ENCODE measurements around the gene TBXA2R.

The TBXA2R gene

DNA sequence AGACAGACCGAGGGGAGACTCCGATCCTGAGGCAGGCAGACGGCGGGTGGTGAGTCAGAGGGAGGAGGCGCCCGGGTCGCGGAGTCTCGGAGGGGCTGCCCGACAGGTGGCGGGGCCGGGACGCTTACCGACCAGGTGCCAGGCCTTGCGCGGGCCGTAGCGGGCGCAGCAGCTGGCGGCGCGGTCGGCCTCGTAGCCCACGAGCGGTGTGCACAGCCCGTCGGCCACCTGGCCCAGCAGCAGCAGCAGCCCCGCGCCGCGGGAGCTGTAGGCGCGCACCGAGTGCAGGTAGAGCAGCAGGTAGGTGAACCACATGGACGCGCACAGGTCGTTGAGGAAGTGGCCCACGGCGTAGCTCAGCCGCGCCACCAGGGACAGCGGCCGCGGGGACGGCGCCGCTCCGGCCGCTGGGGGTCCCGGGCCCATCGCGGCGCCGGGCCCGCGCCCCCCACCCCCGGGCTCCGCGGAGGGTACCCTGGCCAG is 49.7 kb downstream of the TBXA2R start:
- TF ChIP-seq, protein P1, sequence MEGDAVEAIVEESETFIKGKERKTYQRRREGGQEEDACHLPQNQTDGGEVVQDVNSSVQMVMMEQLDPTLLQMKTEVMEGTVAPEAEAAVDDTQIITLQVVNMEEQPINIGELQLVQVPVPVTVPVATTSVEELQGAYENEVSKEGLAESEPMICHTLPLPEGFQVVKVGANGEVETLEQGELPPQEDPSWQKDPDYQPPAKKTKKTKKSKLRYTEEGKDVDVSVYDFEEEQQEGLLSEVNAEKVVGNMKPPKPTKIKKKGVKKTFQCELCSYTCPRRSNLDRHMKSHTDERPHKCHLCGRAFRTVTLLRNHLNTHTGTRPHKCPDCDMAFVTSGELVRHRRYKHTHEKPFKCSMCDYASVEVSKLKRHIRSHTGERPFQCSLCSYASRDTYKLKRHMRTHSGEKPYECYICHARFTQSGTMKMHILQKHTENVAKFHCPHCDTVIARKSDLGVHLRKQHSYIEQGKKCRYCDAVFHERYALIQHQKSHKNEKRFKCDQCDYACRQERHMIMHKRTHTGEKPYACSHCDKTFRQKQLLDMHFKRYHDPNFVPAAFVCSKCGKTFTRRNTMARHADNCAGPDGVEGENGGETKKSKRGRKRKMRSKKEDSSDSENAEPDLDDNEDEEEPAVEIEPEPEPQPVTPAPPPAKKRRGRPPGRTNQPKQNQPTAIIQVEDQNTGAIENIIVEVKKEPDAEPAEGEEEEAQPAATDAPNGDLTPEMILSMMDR (conservative IDR thresholded peaks at IDR 0.05; ENCODE audit: low read depth, low read length): peak; percentile 10
- peak; percentile 47 for DNase-seq (ENCODE audit: low read depth)
- peak overlapping the region; percentile 88 for H3K4me3 ChIP-seq (ENCODE audit: low read depth, low read length)

DNA sequence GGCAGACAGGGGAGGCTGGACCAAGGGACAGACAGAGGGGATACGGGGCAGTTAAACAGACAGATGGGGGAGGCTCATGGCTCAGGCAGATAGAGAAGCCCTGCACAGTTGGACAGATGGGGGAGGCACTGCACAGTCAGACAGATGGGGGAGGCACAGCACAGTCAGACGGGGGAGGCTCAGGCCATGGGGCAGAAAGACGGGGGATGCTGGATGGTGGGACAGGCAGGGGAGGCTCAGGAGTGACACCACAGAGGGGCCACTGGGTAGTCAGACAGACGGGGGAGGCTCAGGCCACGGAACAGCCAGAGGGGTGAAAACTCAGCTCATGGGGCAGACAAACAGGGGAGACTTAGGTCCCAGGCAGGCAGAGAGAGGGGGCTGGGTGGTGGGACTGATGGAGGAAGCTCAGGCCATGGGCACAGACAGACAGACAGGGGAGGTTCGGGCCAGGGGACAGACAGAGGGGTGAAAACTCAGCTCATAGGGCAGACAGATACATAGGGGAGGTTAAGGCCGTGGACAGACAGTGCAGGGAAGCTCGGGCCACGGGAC is 50.2 kb downstream of the TBXA2R start:
- TF ChIP-seq, protein P1 (conservative IDR thresholded peaks at IDR 0.05; ENCODE audit: low read depth, low read length): no peak
- H3K4me3 ChIP-seq (ENCODE audit: low read depth, low read length): peak overlapping the region; percentile 88
- DNase-seq (ENCODE audit: low read depth): no peak

DNA sequence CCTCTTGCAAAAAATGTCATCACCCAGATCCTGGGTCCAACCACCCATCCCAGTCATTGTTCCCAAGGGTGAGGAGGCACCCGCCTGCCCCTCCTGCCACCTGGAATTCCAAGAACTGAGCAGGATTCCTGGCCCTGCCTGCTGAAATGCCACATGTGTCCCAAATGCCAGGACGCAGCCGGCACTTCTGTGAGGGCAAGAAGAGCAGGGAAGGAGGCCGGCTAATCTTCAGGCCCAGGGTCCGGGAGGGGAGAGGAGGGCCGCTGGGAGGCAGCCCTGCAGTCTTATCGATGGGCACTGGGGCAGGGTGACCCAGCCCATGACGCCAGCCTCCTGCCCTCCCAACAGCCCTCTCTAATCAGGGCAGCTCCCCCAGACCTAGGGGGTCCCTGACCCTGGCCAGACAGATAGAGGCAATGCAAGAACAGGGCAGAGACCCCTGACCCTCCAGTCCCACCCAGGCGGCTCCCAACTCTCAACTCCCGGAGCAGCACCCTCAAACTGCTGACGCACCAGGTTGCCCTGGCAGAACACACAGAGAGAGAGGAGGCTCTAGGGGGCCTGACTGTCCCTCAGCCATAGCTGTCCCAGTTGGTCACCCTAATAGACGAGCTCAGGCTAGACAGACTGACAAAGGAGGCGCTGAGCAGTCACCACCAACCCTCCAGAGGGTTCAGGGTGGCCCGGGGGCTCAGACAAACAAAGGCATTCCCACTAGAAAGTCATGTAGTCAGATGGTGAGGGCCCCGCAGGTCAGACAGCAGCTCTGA is 50.8 kb downstream of the TBXA2R start:
- H3K4me3 ChIP-seq (ENCODE audit: low read depth, low read length): peak overlapping the region; percentile 88
- TF ChIP-seq, protein P1 (conservative IDR thresholded peaks at IDR 0.05; ENCODE audit: low read depth, low read length): no peak
- no peak for DNase-seq (ENCODE audit: low read depth)

DNA sequence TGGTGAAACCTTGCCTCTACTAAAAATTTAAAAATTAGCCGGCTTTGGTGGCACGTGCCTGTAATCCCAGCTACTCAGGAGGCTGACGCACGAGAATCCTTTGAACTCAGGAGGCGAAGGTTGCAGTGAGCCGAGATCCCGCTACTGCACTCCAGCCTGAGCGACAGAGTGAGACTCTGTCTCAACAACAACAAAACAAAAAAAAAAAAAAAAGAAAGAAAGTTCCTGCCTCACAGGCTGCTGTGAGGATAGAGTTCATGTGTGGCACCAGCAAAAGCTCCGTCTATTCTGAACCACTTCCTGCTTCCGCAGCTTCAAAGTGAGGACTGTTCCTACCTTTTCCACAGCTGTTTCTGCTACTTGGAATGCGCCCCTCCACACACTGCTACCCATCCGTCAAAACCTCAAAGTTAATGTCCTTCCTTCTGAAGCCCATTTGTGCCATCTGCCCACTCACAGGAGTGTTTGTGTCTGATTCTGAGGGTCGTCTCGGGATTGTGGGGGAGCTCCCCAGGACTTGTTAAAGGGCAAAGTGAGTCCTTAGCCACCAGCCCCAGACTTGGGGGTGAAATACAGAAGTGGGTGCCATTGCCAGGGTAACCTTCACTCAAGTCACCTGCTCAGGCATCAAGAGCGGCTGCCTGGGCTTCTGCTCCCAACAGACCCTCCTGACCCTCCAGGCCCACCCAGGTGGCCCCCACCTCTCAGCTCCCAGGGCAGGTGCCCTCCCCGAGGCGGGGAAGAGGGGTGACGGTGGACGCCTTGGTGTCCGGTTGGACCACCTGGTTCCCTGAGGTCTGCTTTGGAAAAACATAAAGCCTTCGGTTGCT is 52.2 kb downstream of the TBXA2R start:
- H3K4me3 ChIP-seq (ENCODE audit: low read depth, low read length): no peak overlapping the region
- no peak for DNase-seq (ENCODE audit: low read depth)
- TF ChIP-seq, protein P1 (conservative IDR thresholded peaks at IDR 0.05; ENCODE audit: low read depth, low read length): no peak

DNA sequence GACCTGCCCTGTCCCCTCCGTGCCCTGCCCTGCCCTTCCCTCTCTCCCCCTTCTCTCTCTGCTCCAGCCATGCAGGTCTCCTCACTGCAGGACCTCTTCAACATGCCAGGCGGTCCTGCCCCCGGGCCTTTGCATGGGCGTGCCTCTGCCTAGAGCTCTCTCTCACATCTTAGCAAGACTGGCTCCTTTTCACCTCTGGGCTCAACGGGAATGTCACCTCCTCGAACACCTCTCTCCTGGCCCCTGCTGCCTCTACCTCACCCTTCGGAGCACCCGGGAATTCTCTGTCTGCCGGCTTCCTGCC is 54.9 kb downstream of the TBXA2R start:
- H3K4me3 ChIP-seq (ENCODE audit: low read depth, low read length): no peak overlapping the region
- TF ChIP-seq, protein P1 (conservative IDR thresholded peaks at IDR 0.05; ENCODE audit: low read depth, low read length): no peak
- no peak for DNase-seq (ENCODE audit: low read depth)

DNA sequence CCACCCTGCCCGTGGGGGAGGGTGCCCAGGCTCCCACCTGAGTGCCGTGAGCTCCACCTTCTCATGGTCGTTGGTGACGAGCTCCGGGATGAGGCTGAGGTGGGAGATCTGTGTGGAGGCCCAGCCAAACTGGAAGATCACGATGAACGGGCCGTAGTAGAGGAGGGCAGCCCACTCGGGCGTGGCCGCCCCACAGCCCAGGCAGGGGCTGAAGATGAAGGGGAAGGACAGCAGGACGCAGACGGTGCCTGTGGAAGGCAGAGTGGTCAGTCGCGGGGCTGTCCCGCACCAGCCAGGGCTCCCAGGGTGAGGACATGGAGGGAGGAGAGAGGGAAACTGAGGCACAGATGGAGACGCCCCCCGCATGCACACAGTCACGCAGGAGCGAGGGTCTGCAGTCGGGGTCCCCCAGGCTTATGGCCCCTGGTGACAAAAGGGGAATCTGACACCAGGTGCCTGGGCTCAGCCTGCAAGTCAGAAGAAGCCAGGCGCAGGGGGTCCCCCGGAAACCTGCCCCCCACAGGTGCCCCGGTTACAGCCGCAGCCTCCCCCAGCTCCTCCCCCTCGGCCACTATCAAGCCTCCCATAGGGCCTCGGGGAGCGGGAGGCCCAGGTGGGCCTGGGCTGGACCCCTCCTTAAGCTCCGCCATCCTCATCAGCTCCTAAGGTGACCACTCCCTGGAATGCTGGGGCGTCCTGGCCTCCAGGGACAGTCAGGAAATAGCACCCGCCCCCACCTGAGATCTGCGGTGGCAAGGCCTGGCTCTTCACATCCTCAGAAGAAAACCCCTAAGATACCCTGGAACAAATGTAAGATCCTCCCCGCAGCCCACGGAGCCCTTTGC is 55.5 kb downstream of the TBXA2R start:
- no peak for DNase-seq (ENCODE audit: low read depth)
- TF ChIP-seq, protein P1 (conservative IDR thresholded peaks at IDR 0.05; ENCODE audit: low read depth, low read length): no peak
- no peak overlapping the region for H3K4me3 ChIP-seq (ENCODE audit: low read depth, low read length)
